SU-DHL-6 (cell line): Measurements from ENCODE around the gene EVL.

Experiments
- EZH2phosphoT487 ChIP-seq: fragments of 200-600 bp; sonication (generic), shearing (Covaris generic); conservative IDR thresholded peaks from 2 replicates; pipeline ENCODE4 v1.6.1; 2018; ENCODE audit warnings: mild to moderate bottlenecking, antibody characterized with exemption, low read length, moderate library complexity, mixed read lengths
- TF ChIP-seq, protein P1 (sequence below): fragments of 200-600 bp; sonication (generic); IDR thresholded peaks from one replicate; pipeline ENCODE4 v1.5.1; 2017; ENCODE audit warnings: antibody characterized with exemption, mild to moderate bottlenecking, low read length, moderate library complexity; ENCODE audit not compliant: insufficient read depth, poor library complexity, severe bottlenecking

DNA sequence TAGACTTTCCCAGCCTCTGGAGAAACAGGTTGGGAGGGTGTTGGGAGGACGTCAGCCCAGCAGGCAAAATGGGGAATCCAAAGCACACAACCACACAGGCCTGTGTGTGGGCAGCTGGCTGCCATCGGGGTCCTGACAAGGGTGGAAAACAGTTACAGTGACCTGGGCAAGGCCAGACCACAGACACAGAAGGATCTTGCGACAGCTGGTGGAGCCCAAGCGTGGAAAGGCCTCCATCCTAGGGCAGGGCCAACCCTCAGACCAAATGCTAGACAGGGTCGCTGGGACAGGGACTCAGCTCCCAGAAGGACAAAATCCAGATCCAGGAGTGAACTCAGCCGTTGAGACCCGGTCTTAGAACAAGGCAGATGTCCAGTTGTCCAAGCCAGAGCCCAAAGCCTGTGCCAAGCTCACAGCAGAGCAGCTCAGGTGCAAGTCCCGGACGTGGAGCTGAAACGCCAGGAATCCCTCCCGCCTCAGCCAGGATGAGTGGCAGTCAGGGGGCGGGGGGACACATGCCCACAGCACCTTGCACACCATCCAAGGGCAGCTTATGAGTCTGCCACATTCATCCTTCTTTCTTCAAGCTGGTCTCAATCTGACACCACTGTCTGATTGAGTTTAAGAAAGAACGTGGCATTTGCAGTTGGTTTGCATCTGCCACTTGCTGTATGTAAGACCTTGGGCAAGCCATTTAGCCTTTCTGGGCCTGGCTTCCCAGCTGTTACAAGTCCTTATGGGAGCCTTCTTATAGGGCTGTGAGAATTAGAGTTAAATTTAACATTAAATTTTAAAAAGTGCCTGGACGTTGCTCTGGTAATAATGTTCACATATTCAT is 56.6 kb downstream of the EVL start:
- TF ChIP-seq, protein P1, sequence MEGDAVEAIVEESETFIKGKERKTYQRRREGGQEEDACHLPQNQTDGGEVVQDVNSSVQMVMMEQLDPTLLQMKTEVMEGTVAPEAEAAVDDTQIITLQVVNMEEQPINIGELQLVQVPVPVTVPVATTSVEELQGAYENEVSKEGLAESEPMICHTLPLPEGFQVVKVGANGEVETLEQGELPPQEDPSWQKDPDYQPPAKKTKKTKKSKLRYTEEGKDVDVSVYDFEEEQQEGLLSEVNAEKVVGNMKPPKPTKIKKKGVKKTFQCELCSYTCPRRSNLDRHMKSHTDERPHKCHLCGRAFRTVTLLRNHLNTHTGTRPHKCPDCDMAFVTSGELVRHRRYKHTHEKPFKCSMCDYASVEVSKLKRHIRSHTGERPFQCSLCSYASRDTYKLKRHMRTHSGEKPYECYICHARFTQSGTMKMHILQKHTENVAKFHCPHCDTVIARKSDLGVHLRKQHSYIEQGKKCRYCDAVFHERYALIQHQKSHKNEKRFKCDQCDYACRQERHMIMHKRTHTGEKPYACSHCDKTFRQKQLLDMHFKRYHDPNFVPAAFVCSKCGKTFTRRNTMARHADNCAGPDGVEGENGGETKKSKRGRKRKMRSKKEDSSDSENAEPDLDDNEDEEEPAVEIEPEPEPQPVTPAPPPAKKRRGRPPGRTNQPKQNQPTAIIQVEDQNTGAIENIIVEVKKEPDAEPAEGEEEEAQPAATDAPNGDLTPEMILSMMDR = no peak
- no peak for TF ChIP-seq EZH2phosphoT487
